ENCODE measurements around the gene CTBP2. TPM values are rescaled to one million over a fixed set of nuclear protein-coding genes. Genes with fewer than 3 reads are reported as not detected.

CTBP2 gene
- total and polyA plus RNA-seq, 2 donors from 2014 or later = 33.1 to 111 TPM

GRCh38 chr10:125005312-125006187, 154.8 kb downstream of the CTBP2 start:
- H3K4me1 ChIP-seq (ENCODE audit: control insufficient read depth in 2 of 3, insufficient read depth in 2 of 3, low read depth in 1 of 3, low read length in 3 of 3) = peaks cover 0 to 11% (median 0%) of the 10 kb centered on the region in 3 donors
- intact Hi-C loops (cut with DNase I) = loop anchor here (5.0 kb wide), 1 partner anchor 463 kb away; no protein-coding TSS in a partner anchor

GRCh38 chr10:125004571-125005311, 155.6 kb downstream of the CTBP2 start:
- no peak for TF ChIP-seq CTCF (IDR thresholded peaks at IDR 0.05; ENCODE audit: borderline replicate concordance, extremely low read depth, insufficient read depth)

More at GRCh38 chr10:125005312-125006187, 154.8 kb downstream of the CTBP2 start:
- no peak overlapping the region for H3K4me3 ChIP-seq (ENCODE audit: low read length in 3 of 3)
- DNase-seq = peak in 1 of 5 donors; percentile 69
- no peak overlapping the region for H3K27ac ChIP-seq (ENCODE audit: low read depth in 2 of 2, low read length in 2 of 2)
- H3K27me3 ChIP-seq (ENCODE audit: control insufficient read depth, insufficient read depth, low read length) = no peaks in the 10 kb centered on the region
- no peak overlapping the region for H3K9ac ChIP-seq (ENCODE audit: low read length in 3 of 3)
- no peak for FAIRE-seq
- peaks cover 0 to 35% (median 6%) of the 10 kb centered on the region in 3 donors for H3K36me3 ChIP-seq (ENCODE audit: control insufficient read depth in 2 of 3, insufficient read depth in 3 of 3, low read length in 3 of 3)
- no peak for TF ChIP-seq CTCF (IDR thresholded peaks at IDR 0.05; ENCODE audit: borderline replicate concordance, extremely low read depth, insufficient read depth)
- H3K9me3 ChIP-seq (ENCODE audit: control insufficient read depth in 2 of 3, insufficient read depth in 1 of 3, low read length in 3 of 3) = no peaks in the 10 kb centered on the region

GRCh38 chr10:125003901-125004467, 156.4 kb downstream of the CTBP2 start:
- Histone ChIP-seq H3K36me3 (ENCODE audit: control insufficient read depth in 2 of 3, insufficient read depth in 3 of 3, low read length in 3 of 3) (peaks cover 0 to 43% (median 14%) of the 10 kb centered on the region in 3 donors), H3K9ac (ENCODE audit: low read length in 3 of 3) (no peak overlapping the region), H3K27me3 (ENCODE audit: control insufficient read depth, insufficient read depth, low read length) (no peaks in the 10 kb centered on the region), H3K9me3 (ENCODE audit: control insufficient read depth in 2 of 3, insufficient read depth in 1 of 3, low read length in 3 of 3) (no peaks in the 10 kb centered on the region), H3K27ac (ENCODE audit: low read depth in 2 of 2, low read length in 2 of 2) (no peak overlapping the region), H3K4me3 (ENCODE audit: low read length in 3 of 3) (no peak overlapping the region), H3K4me1 (ENCODE audit: control insufficient read depth in 2 of 3, insufficient read depth in 2 of 3, low read depth in 1 of 3, low read length in 3 of 3) (peaks cover 0 to 15% (median 0%) of the 10 kb centered on the region in 3 donors)
- no peak for TF ChIP-seq CTCF (IDR thresholded peaks at IDR 0.05; ENCODE audit: borderline replicate concordance, extremely low read depth, insufficient read depth)
- DNase-seq (peak in 1 of 5 donors; percentile 36), FAIRE-seq (no peak)
- intact Hi-C loops (cut with DNase I) = no loop called here

More at GRCh38 chr10:125004571-125005311, 155.6 kb downstream of the CTBP2 start:
- no peaks in the 10 kb centered on the region for H3K9me3 ChIP-seq (ENCODE audit: control insufficient read depth in 2 of 3, insufficient read depth in 1 of 3, low read length in 3 of 3)
- H3K4me3 ChIP-seq (ENCODE audit: low read length in 3 of 3) = no peak overlapping the region
- peaks cover 0 to 15% (median 0%) of the 10 kb centered on the region in 3 donors for H3K4me1 ChIP-seq (ENCODE audit: control insufficient read depth in 2 of 3, insufficient read depth in 2 of 3, low read depth in 1 of 3, low read length in 3 of 3)
- H3K36me3 ChIP-seq (ENCODE audit: control insufficient read depth in 2 of 3, insufficient read depth in 3 of 3, low read length in 3 of 3) = peaks cover 0 to 39% (median 12%) of the 10 kb centered on the region in 3 donors
- no peak for FAIRE-seq
- intact Hi-C loops (cut with DNase I) = loop anchor here (5.0 kb wide), 1 partner anchor 462 kb away; no protein-coding TSS in a partner anchor
- H3K9ac ChIP-seq (ENCODE audit: low read length in 3 of 3) = no peak overlapping the region
- peak in 2 of 5 donors; percentile 30 to 38 for DNase-seq
- H3K27me3 ChIP-seq (ENCODE audit: control insufficient read depth, insufficient read depth, low read length) = no peaks in the 10 kb centered on the region
- no peak overlapping the region for H3K27ac ChIP-seq (ENCODE audit: low read depth in 2 of 2, low read length in 2 of 2)

Data from kidney (tissue), 14 donors.